GM19043 (cell line): ENCODE measurements around the gene PAM.
"Not testable (repeated sequence)": the region's sequence is repeated elsewhere in the genome, so short reads cannot be mapped to it uniquely, and the experiment has no call there.

Experiments
- ATAC-seq: cut with Tn5 transposase; IDR thresholded peaks from one replicate; pipeline ENCODE4 v1.9.1; 2021; ENCODE audit warnings: low read depth; ENCODE audit not compliant: unreplicated experiment

The PAM gene

DNA sequence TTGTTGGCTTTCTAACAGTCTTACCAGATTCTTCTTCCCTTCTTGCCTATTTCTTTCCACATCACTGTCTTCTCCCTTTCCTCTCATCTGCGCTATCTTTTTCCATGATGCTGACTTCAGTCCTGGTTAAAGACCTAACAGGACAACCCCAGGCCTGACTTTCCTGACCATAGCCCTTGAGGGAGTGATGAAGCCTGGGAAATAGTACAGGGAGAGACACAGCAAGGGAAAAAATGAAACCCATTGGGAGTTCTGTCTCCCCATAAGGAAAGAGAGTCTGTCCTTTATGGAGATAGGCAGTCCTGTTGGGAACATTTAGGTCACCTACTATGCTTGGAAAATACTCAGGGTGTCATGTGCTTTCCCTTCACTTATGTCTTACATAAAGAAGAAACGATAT is 272.2 kb downstream of the PAM start:
- no peak for ATAC-seq

GRCh38 chr5:103031607-103032006 is 276.5 kb downstream of the PAM start:
- no peak for ATAC-seq

GRCh38 chr5:103033696-103034095 is 278.6 kb downstream of the PAM start:
- ATAC-seq: no peak

- no peak for ATAC-seq
These were observed 279.7 kb downstream of the PAM start for GRCh38 chr5:103034662-103035392.

DNA sequence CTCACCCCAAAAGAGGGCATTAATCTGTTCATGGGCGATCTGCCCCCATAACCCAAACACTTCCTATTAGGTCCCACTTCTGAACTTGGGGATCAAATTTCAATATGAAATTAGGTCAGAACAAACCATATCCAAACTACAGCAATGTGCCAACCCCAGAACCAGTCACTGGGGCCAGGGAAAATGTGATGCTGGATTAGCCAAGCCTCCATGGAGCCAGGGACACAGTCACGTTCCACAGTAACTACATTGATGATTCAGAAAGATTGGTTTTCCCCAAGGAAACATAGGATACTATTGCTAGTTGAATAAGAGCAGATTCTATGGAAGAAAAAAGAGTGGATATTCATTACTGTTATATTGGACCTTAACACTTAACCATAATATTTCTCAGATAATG is 280.6 kb downstream of the PAM start:
- no peak for ATAC-seq

DNA sequence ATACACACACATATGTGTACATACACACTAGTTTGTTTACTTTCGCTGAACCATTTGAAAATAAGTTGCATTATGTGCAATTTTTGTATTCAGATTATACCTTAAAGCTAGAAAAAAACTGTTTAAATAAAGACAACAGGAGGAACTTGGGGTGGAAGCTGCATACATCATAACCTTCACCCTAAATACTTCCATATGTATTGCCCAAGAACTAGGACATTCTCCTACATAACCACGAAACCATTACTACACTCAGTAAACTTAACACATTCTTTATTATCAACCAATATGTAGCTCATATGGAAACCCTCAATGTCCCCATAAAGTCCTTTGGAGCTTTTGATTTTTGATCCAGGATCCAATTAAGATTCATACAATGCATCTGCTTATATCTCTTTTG is 281.5 kb downstream of the PAM start:
- no peak for ATAC-seq

DNA sequence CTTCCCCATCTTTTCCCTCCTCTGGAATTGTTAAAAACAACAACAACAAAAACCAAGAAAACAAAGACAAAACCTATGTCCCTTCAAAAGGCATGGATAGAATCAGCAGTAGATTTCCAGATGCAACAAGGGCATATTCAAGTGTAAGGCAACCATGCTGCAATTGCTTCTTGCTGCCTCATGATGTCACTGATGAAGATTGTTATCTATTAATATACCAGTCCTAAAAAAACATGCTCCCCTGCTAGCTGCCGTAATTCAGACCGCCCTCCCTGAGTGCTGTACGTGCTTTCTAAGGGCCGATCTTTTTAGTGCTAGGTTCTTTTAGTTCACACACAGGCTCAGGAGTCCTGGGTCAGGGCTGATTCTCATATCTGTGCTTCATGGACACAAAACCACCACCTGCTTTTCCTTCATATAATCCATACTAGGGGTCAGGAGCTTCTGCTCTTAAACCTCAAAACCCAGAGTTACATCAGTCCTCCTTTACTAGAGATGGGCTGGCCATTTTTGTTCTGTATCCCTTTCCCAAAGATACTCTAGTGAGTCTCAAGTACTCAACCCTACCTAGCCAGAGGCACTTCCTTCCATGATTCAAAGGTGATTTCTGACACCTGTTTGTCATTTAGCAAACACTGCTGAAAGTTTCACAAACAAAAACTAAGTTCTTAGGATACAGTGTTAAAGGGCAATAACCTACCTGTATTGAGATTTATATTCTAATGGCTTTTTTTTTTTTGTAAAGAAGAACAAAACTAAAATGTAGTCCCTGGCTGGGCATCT is 282.8 kb downstream of the PAM start:
- ATAC-seq: no peak

- no peak for ATAC-seq
These were observed 286.1 kb downstream of the PAM start for GRCh38 chr5:103041071-103041676.

DNA sequence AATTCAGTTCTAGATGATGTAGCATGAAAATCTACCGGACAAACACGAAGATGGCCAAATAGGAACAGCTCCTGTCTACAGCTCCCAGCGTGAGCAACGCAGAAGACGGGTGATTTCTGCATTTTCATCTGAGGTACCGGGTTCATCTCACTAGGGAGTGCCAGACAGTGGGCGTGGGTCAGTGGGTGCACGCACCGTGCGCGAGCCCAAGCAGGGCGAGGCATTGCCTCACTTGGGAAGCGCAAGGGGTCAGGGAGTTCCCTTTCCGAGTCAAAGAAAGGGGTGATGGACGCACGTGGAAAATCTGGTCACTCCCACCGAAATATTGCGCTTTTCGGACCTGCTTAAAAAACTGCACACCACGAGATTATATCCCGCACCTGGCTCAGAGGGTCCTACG is 291.6 kb downstream of the PAM start:
- ATAC-seq: not testable (repeated sequence)

DNA sequence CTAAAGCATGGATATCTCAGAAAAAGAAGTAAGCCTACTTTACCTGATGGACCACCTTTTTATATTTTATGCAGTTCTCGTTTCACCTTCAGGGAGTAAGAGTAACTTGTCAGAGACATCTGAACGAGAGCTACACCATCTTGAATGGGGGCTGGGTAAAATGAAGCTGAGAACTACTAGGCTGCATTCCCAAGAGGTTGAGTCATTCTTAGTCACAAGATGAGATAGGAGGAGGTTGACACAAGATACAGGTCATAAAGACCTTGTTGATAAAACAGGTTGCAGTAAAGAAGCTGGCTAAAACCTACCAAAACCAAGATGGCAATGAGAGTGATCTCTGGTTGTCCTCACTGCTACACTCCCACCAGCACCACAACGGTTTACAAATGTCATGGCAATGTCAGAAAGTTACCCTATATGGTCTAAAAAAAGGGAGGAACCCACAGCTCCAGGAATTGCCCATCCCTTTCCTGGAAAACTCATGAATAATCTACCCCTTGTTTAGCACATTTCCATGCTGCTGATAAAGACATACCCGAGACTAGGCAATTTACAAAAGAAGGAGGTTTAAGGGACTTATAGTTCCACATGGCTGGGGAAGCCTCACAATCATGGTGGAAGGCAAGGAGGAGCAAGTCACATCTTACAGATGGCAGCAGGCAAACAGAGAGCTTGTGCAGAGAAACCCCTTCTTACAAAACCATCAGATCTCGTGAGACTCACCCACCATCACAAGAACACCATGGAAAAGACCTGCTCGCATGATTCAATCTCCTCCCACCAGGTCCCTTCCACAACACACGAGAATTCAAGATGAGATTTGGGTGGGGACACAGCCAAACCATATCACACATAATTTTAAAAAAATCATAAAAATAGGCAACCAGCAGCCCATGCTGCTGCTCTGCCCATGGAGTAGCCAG is 302.4 kb downstream of the PAM start:
- ATAC-seq: no peak

- ATAC-seq: no peak
These were observed 304.4 kb downstream of the PAM start for GRCh38 chr5:103059525-103059924.

DNA sequence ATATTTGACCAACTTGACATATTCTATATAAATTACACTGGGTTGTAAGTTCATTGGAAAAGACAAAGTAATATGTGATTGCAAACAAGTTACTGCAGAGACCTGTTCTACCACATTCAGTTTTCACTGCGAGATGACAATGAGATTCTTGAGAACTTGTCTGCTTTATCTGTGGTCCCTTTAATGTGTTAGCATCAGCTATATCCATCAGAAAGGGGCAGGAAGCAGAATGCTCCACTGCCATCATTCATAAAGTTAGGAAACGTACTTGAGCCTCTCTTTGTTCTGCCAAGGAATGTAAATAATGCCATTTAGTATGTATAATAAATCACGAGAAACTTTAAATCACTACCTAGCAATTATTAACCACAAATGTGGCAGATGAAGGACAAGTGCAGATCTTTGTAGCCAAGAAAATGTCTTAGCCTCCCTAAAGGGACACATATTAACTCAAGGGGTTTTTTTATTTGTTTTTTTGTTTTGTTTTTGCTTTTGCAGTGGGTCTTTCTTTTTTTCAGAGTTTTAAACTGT is 305.4 kb downstream of the PAM start:
- no peak for ATAC-seq

GRCh38 chr5:103066326-103066725 is 311.2 kb downstream of the PAM start:
- ATAC-seq: no peak

- not testable (repeated sequence) for ATAC-seq
These were observed 318.4 kb downstream of the PAM start for GRCh38 chr5:103073500-103073899.

DNA sequence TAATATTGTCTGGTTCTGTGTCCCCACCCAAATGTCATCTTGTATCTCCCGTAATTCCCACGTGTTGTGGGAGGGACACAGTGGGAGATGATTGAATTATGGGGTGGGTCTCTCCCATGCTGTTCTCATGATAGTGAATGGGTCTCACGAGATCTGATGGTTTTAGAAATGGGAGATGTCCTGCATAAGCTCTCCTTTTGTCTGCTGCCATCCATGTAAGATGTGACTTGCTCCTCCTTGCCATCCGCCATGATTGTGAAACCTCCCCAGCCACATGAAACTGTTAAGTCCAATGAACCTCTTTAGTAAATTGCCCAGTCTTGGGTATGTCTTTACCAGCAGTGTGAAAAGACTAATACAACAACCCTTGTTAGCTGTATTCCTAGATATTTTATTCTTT is 320.3 kb downstream of the PAM start:
- no peak for ATAC-seq
